Measurements from ENCODE around the gene CDH8.
A peak's percentile ranks its signal among the peaks of the same experiment; 100 is the strongest.
"Not testable (repeated sequence)": the region's sequence is repeated elsewhere in the genome, so short reads cannot be mapped to it uniquely, and the experiment has no call there.

CDH8 gene

DNA sequence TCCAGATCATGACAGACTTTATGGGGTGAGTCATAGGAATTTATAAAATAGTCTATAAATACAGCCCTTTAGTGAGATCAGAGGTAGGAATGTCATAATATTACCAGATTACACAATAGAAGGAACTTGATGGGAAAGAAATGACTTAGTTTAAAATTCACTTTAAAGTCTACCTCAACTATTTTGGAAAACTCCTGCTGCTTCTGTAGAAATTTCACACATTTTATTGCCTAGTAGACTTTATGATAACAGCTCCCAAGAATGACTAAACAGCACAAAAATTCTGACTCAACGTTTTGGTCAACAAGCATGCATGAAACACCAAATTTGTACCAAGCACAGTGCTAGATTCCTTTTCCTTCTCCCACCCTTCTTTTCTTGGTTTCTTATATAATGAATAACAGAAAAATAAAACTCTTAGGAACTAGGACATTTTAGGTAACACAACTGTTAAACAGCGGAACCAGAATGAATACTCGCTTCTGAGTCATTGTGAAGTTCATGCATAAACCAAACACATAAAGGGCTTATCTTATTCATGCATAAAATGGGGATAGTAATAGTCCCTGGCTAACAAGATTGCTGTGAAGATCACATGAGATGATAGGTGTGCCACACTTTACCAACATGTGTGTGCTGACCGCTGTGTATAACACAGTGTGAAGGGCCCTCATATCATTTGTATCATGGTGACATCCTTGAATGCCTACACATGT is 243.9 kb downstream of the CDH8 start:
- DNase-seq (ENCODE audit: low spot score) (no peak), ATAC-seq (ENCODE audit: low read depth) (peak; percentile 92)
- Histone ChIP-seq H3K27me3 (ENCODE audit: insufficient read depth, poor library complexity, severe bottlenecking) (no peaks in the 10 kb centered on the region), H3K27ac (ENCODE audit: poor library complexity, severe bottlenecking) (peak overlapping the region; percentile 82), H3K4me1 (ENCODE audit: insufficient read depth, poor library complexity, severe bottlenecking) (peaks cover 17% of the 10 kb centered on the region), H3K36me3 (ENCODE audit: low read depth) (no peaks in the 10 kb centered on the region), H3K4me3 (ENCODE audit: severe bottlenecking) (no peak overlapping the region), H3K9me3 (ENCODE audit: severe bottlenecking) (no peaks in the 10 kb centered on the region)
- no peak for TF ChIP-seq CTCF (IDR thresholded peaks at IDR 0.05; ENCODE audit: poor library complexity, severe bottlenecking)

DNA sequence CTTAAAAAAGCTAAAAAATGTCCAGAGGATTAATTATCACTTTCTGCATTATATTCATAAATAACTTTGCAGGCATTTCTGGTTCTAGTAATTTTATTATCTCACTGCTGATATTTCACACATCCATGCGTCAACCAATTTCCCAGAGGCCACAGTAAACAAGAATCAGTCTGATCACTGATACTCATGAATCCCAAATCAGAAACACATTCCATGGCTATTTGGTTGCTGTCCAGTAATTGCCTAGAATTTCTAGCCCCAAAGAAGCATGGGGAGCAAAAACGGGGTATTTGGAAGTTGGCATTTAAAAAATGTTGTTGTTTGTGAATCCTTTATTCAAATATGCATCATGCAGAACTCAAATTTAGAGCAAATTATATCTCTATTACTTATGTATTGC is 244.8 kb downstream of the CDH8 start:
- H3K27ac ChIP-seq (ENCODE audit: poor library complexity, severe bottlenecking), result peak overlapping the region; percentile 82
- H3K36me3 ChIP-seq (ENCODE audit: low read depth), result no peaks in the 10 kb centered on the region
- peaks cover 17% of the 10 kb centered on the region for H3K4me1 ChIP-seq (ENCODE audit: insufficient read depth, poor library complexity, severe bottlenecking)
- H3K9me3 ChIP-seq (ENCODE audit: severe bottlenecking), result no peaks in the 10 kb centered on the region
- no peaks in the 10 kb centered on the region for H3K27me3 ChIP-seq (ENCODE audit: insufficient read depth, poor library complexity, severe bottlenecking)
- ATAC-seq (ENCODE audit: low read depth), result no peak
- H3K4me3 ChIP-seq (ENCODE audit: severe bottlenecking), result no peak overlapping the region
- no peak for TF ChIP-seq CTCF (IDR thresholded peaks at IDR 0.05; ENCODE audit: poor library complexity, severe bottlenecking)
- DNase-seq (ENCODE audit: low spot score), result no peak

DNA sequence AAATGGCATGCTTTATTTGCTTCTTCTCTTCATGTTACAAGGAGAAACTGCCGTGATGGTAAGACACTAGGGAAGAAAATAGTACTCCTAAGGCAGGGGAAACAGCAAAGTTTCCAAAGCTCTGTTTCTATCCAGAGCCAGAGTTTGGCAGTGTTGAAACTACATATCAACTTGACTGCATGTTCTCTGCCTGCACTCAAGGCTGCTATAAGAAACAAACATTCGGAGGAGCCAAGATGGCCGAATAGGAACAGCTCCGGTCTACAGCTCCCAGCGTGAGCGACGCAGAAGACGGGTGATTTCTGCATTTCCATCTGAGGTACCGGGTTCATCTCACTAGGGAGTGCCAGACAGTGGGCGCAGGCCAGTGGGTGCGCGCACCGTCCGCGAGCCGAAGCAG is 254.4 kb downstream of the CDH8 start:
- ATAC-seq (ENCODE audit: low read depth); H3K4me3 ChIP-seq (ENCODE audit: severe bottlenecking); H3K27ac ChIP-seq (ENCODE audit: poor library complexity, severe bottlenecking); H3K36me3 ChIP-seq (ENCODE audit: low read depth); H3K4me1 ChIP-seq (ENCODE audit: insufficient read depth, poor library complexity, severe bottlenecking); DNase-seq (ENCODE audit: low spot score); H3K27me3 ChIP-seq (ENCODE audit: insufficient read depth, poor library complexity, severe bottlenecking); H3K9me3 ChIP-seq (ENCODE audit: severe bottlenecking): not testable (repeated sequence)

- H3K27me3 ChIP-seq (ENCODE audit: insufficient read depth, poor library complexity, severe bottlenecking), result no peaks in the 10 kb centered on the region
- no peak for TF ChIP-seq CTCF (IDR thresholded peaks at IDR 0.05; ENCODE audit: poor library complexity, severe bottlenecking)
- no peaks in the 10 kb centered on the region for H3K9me3 ChIP-seq (ENCODE audit: severe bottlenecking)
- H3K4me3 ChIP-seq (ENCODE audit: severe bottlenecking), result no peak overlapping the region
- H3K4me1 ChIP-seq (ENCODE audit: insufficient read depth, poor library complexity, severe bottlenecking), result no peaks in the 10 kb centered on the region
- no peak overlapping the region for H3K27ac ChIP-seq (ENCODE audit: poor library complexity, severe bottlenecking)
- H3K36me3 ChIP-seq (ENCODE audit: low read depth), result no peaks in the 10 kb centered on the region
- no peak for DNase-seq (ENCODE audit: low spot score)
- ATAC-seq (ENCODE audit: low read depth), result no peak
These were observed 256.1 kb downstream of the CDH8 start for GRCh38 chr16:61780161-61780560.

DNA sequence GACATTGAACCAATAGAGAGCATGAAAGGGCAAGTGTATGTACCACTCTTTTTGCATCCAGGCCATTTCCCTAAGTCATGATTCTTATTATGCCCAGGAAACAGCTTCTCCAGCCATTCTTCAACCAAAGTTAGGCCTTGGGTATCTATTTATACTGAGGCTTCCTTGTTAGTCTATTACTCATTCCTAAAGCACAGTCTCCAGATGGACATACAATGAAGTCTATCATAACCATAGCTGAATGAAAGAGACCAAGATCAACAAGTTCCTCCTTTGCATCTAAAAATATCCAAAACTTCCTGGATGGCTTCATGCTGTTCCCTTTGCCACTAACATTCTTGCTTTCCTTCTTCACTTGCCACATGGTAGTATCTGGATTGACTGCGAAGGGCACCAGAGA is 265.9 kb downstream of the CDH8 start:
- H3K4me1 ChIP-seq (ENCODE audit: insufficient read depth, poor library complexity, severe bottlenecking), result no peaks in the 10 kb centered on the region
- H3K9me3 ChIP-seq (ENCODE audit: severe bottlenecking), result no peaks in the 10 kb centered on the region
- DNase-seq (ENCODE audit: low spot score), result no peak
- no peaks in the 10 kb centered on the region for H3K27me3 ChIP-seq (ENCODE audit: insufficient read depth, poor library complexity, severe bottlenecking)
- no peak for TF ChIP-seq CTCF (IDR thresholded peaks at IDR 0.05; ENCODE audit: poor library complexity, severe bottlenecking)
- no peak overlapping the region for H3K4me3 ChIP-seq (ENCODE audit: severe bottlenecking)
- H3K27ac ChIP-seq (ENCODE audit: poor library complexity, severe bottlenecking), result no peak overlapping the region
- H3K36me3 ChIP-seq (ENCODE audit: low read depth), result no peaks in the 10 kb centered on the region
- ATAC-seq (ENCODE audit: low read depth), result no peak

Measured in RWPE2 (cell line).